WTC11 (cell line): Measurements from ENCODE around the gene LAMB4. TPM values are rescaled to one million over a fixed set of nuclear protein-coding genes. Genes with fewer than 3 reads are reported as not detected.

Experiments
- ATAC-seq: fragments of 200-7000 bp; cut with Tn5 transposase; 2 replicates; pipeline ENCODE4 v1.10.0; 2021; ENCODE audit warnings: mild to moderate bottlenecking, moderate library complexity
- CTCF ChIA-PET: fragments of 300-600 bp; sonication (Branson Sonifier 250); formaldehyde crosslinking; loops from one replicate; lab custom pipeline; 2021; ENCODE audit warnings: antibody characterized with exemption; lab: Charles Lee
- POLR2A ChIA-PET: fragments of 350-600 bp; sonication (Branson Sonifier 250); formaldehyde crosslinking; loops from one replicate; lab custom pipeline; 2021; ENCODE audit warnings: antibody characterized with exemption; lab: Charles Lee
- DNase-seq: peaks from one replicate; pipeline ENCODE4 v3.0.0; 2021; ENCODE audit warnings: low spot score
- H3K27ac Mint-ChIP-seq: 2 replicates; pipeline ENCODE4 v1.8.0; 2021; ENCODE audit warnings: mixed read lengths
- H3K27me3 Mint-ChIP-seq: 2 replicates; pipeline ENCODE4 v1.8.0; 2021; ENCODE audit warnings: low read depth, mild to moderate bottlenecking, moderate library complexity, mixed read lengths
- H3K36me3 Mint-ChIP-seq: 2 replicates; pipeline ENCODE4 v1.8.0; 2021; ENCODE audit warnings: mixed read lengths
- H3K4me1 Mint-ChIP-seq: 2 replicates; pipeline ENCODE4 v1.8.0; 2022; ENCODE audit warnings: mixed read lengths
- H3K4me3 Mint-ChIP-seq: 2 replicates; pipeline ENCODE4 v1.8.0; 2021; ENCODE audit warnings: mild to moderate bottlenecking, moderate library complexity, mixed read lengths
- H3K9me3 Mint-ChIP-seq: 2 replicates; pipeline ENCODE4 v1.8.0; 2021; ENCODE audit warnings: mixed read lengths
- CBFB ChIP-seq: sonication (generic); formaldehyde crosslinking; IDR thresholded peaks from 2 replicates; pipeline ENCODE4 v1.8.1; 2022; ENCODE audit warnings: mild to moderate bottlenecking, low read depth, missing genetic modification reagents
- CREM ChIP-seq: sonication (generic); formaldehyde crosslinking; IDR thresholded peaks from 2 replicates; pipeline ENCODE4 v1.8.1; 2022; ENCODE audit warnings: mild to moderate bottlenecking, missing genetic modification reagents, moderate library complexity
- CTCF ChIP-seq: fragments of 200-600 bp; IDR thresholded peaks from 2 replicates; pipeline ENCODE4 v1.8.0; 2022; ENCODE audit warnings: antibody characterized with exemption
- ERG ChIP-seq: fragments of 250-450 bp; sonication (Bioruptor Pico); IDR thresholded peaks from 2 replicates; pipeline ENCODE4 v1.8.0; 2021; ENCODE audit warnings: mild to moderate bottlenecking
- FOXK1 ChIP-seq: sonication (generic); formaldehyde crosslinking; IDR thresholded peaks from 2 replicates; pipeline ENCODE4 v1.8.0; 2022; ENCODE audit warnings: mild to moderate bottlenecking, moderate library complexity, missing genetic modification reagents
- FOXP4 ChIP-seq: sonication (generic); formaldehyde crosslinking; IDR thresholded peaks from 2 replicates; pipeline ENCODE4 v1.8.0; 2022; ENCODE audit warnings: mild to moderate bottlenecking, missing genetic modification reagents
- GTF2I ChIP-seq: fragments of 250-450 bp; sonication (Bioruptor Pico); conservative IDR thresholded peaks from 2 replicates; pipeline ENCODE4 v1.4.0; 2021; ENCODE audit warnings: mild to moderate bottlenecking
- HMGA2 ChIP-seq: fragments of 250-450 bp; sonication (Bioruptor Pico); IDR thresholded peaks from 2 replicates; pipeline ENCODE4 v1.4.0; 2021; ENCODE audit warnings: mild to moderate bottlenecking, moderate library complexity
- HMGXB4 ChIP-seq: sonication (generic); formaldehyde crosslinking; IDR thresholded peaks from 2 replicates; pipeline ENCODE4 v1.8.1; 2023; ENCODE audit warnings: mild to moderate bottlenecking, moderate library complexity, missing genetic modification reagents
- JUN ChIP-seq: sonication (generic); formaldehyde crosslinking; IDR thresholded peaks from 2 replicates; pipeline ENCODE4 v1.8.0; 2023; ENCODE audit warnings: mild to moderate bottlenecking, missing genetic modification reagents
- NR1H2 ChIP-seq: sonication (generic); formaldehyde crosslinking; IDR thresholded peaks from 2 replicates; pipeline ENCODE4 v1.9.0; 2021; ENCODE audit warnings: mild to moderate bottlenecking, moderate library complexity, missing genetic modification reagents
- NR2C2 ChIP-seq: sonication (generic); formaldehyde crosslinking; IDR thresholded peaks from 2 replicates; pipeline ENCODE4 v1.8.0; 2022; ENCODE audit warnings: mild to moderate bottlenecking, missing genetic modification reagents
- OVOL2 ChIP-seq: fragments of 250-450 bp; sonication (Bioruptor Pico); IDR thresholded peaks from 2 replicates; pipeline ENCODE4 v1.9.0; 2021; ENCODE audit warnings: mild to moderate bottlenecking, borderline replicate concordance
- PRDM15 ChIP-seq: sonication (generic); formaldehyde crosslinking; IDR thresholded peaks from 2 replicates; pipeline ENCODE4 v1.8.0; 2022; ENCODE audit warnings: missing genetic modification reagents
- SOX15 ChIP-seq: fragments of 250-450 bp; sonication (Bioruptor Pico); IDR thresholded peaks from 2 replicates; pipeline ENCODE4 v1.9.0; 2021; ENCODE audit warnings: mild to moderate bottlenecking
- TCF7 ChIP-seq: sonication (generic); formaldehyde crosslinking; IDR thresholded peaks from 2 replicates; pipeline ENCODE4 v1.8.0; 2022; ENCODE audit warnings: mild to moderate bottlenecking, low read depth, missing genetic modification reagents, moderate library complexity
- TEAD1 ChIP-seq: sonication (generic); formaldehyde crosslinking; IDR thresholded peaks from 2 replicates; pipeline ENCODE4 v1.8.0; 2022; ENCODE audit warnings: mild to moderate bottlenecking, missing genetic modification reagents
- ZNF219 ChIP-seq: sonication (generic); formaldehyde crosslinking; IDR thresholded peaks from 2 replicates; pipeline ENCODE4 v1.8.0; 2023; ENCODE audit warnings: missing genetic modification reagents, mild to moderate bottlenecking, borderline replicate concordance
- ZNF317 ChIP-seq: sonication (generic); formaldehyde crosslinking; IDR thresholded peaks from 2 replicates; pipeline ENCODE4 v1.8.1; 2023; ENCODE audit warnings: low read depth, mild to moderate bottlenecking, moderate library complexity, missing genetic modification reagents, borderline replicate concordance
- ZNF396 ChIP-seq: fragments of 250-450 bp; sonication (Bioruptor Pico); IDR thresholded peaks from 2 replicates; pipeline ENCODE4 v1.8.0; 2021; ENCODE audit warnings: mild to moderate bottlenecking, moderate library complexity, borderline replicate concordance
- ZNF416 ChIP-seq: fragments of 250-450 bp; sonication (Bioruptor Pico); IDR thresholded peaks from 2 replicates; pipeline ENCODE4 v1.9.0; 2021; ENCODE audit warnings: mild to moderate bottlenecking, inconsistent platforms
- ZNF425 ChIP-seq: fragments of 250-450 bp; sonication (Bioruptor Pico); conservative IDR thresholded peaks from 2 replicates; pipeline ENCODE4 v1.9.0; 2021; ENCODE audit warnings: mild to moderate bottlenecking
- total RNA-seq: library from RNA; stranded (reverse); gene quantifications from 3 replicates; pipeline ENCODE4 v1.2.3, GENCODE V29; 2021

LAMB4 gene
- total RNA-seq, 1 experiment from 2014 or later = not detected

- no peak for TF ChIP-seq GTF2I (CRISPR knock-in tag)
- no peak for TF ChIP-seq HMGA2 (CRISPR knock-in tag)
- no peak for TF ChIP-seq ZNF219 (CRISPR knock-in tag)
Measured at GRCh38 chr7:108008827-108009226, 121.3 kb downstream of the LAMB4 start (continued).

- no peaks in the 10 kb centered on the region for H3K9me3 Mint-ChIP-seq
- no peak for DNase-seq
- H3K27me3 Mint-ChIP-seq = peaks cover 59% of the 10 kb centered on the region
- no peak for TF ChIP-seq HMGA2 (CRISPR knock-in tag)
- TF ChIP-seq ZNF416 (CRISPR knock-in tag) = no peak
- TF ChIP-seq HMGXB4 = no peak
- no peak for TF ChIP-seq CREM
- TF ChIP-seq SOX15 (CRISPR knock-in tag) = no peak
- no peak for TF ChIP-seq PRDM15
- TF ChIP-seq ERG (CRISPR knock-in tag) = no peak
- no peak for TF ChIP-seq FOXP4
- no peak for TF ChIP-seq CBFB (CRISPR knock-in tag)
- TF ChIP-seq GTF2I (CRISPR knock-in tag) = no peak
- H3K4me3 Mint-ChIP-seq = no peak overlapping the region
- peaks cover 21% of the 10 kb centered on the region for H3K4me1 Mint-ChIP-seq
- ChIA-PET CTCF (no interaction called here), POLR2A (no interaction called here)
- no peak overlapping the region for H3K27ac Mint-ChIP-seq
- no peaks in the 10 kb centered on the region for H3K36me3 Mint-ChIP-seq
- ATAC-seq = no peak
Measured at GRCh38 chr7:108008240-108008639, 121.9 kb downstream of the LAMB4 start.

GRCh38 chr7:108007762-108008161 lies 122.4 kb downstream of the LAMB4 start:
- H3K27ac Mint-ChIP-seq = no peak overlapping the region
- H3K4me3 Mint-ChIP-seq = no peak overlapping the region
- CTCF ChIA-PET = no interaction called here
- POLR2A ChIA-PET = no interaction called here
- H3K9me3 Mint-ChIP-seq = no peaks in the 10 kb centered on the region
- H3K36me3 Mint-ChIP-seq = no peaks in the 10 kb centered on the region
- H3K4me1 Mint-ChIP-seq = peaks cover 20% of the 10 kb centered on the region
- peaks cover 62% of the 10 kb centered on the region for H3K27me3 Mint-ChIP-seq
- TF ChIP-seq OVOL2 (no peak), ZNF317 (CRISPR knock-in tag) (no peak), JUN (CRISPR knock-in tag) (no peak), TCF7 (CRISPR knock-in tag) (no peak), NR1H2 (no peak), ZNF396 (CRISPR knock-in tag) (no peak), FOXK1 (CRISPR knock-in tag) (no peak), CTCF (no peak), ZNF425 (CRISPR knock-in tag) (no peak), TEAD1 (CRISPR knock-in tag) (no peak), NR2C2 (CRISPR knock-in tag) (no peak)
- DNase-seq (no peak), ATAC-seq (no peak)
